Measurements from ENCODE around the gene CHRNB1. TPM values are rescaled to one million over a fixed set of nuclear protein-coding genes. Genes with fewer than 3 reads are reported as not detected.

Gene CHRNB1
- total and polyA plus RNA-seq, 2 of the 8 experiments (the other 6 are each of a cell fraction or from before 2014, with no cell fraction given), result 14.1 to 28.2 TPM

- TF ChIP-seq RAD21 (IDR thresholded peaks at IDR 0.05 in 1 of 2, conservative IDR thresholded peaks at IDR 0.05 in 1 of 2; ENCODE audit: low read depth in 2 of 2, low read length in 2 of 2) (no peak), FOSL1 (IDR thresholded peaks at IDR 0.05; ENCODE audit: insufficient read depth, low read depth, low read length) (no peak), CREB1 (IDR thresholded peaks at IDR 0.05) (no peak), KDM5A (IDR thresholded peaks at IDR 0.05; ENCODE audit: low read length) (no peak), RFX5 (IDR thresholded peaks at IDR 0.05; ENCODE audit: borderline replicate concordance, low read depth, low read length) (no peak)
- TF ChIP-seq, protein P1, sequence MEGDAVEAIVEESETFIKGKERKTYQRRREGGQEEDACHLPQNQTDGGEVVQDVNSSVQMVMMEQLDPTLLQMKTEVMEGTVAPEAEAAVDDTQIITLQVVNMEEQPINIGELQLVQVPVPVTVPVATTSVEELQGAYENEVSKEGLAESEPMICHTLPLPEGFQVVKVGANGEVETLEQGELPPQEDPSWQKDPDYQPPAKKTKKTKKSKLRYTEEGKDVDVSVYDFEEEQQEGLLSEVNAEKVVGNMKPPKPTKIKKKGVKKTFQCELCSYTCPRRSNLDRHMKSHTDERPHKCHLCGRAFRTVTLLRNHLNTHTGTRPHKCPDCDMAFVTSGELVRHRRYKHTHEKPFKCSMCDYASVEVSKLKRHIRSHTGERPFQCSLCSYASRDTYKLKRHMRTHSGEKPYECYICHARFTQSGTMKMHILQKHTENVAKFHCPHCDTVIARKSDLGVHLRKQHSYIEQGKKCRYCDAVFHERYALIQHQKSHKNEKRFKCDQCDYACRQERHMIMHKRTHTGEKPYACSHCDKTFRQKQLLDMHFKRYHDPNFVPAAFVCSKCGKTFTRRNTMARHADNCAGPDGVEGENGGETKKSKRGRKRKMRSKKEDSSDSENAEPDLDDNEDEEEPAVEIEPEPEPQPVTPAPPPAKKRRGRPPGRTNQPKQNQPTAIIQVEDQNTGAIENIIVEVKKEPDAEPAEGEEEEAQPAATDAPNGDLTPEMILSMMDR (IDR thresholded peaks at IDR 0.05; ENCODE audit: control extremely low read depth in 1 of 3, insufficient read depth in 1 of 3, low read depth in 1 of 3, low read length in 3 of 3), result no peak
Measured at GRCh38 chr17:7491583-7491982, 46.7 kb downstream of the CHRNB1 start (continued).
